ENCODE measurements around the gene HECTD4.
"Not testable (repeated sequence)": the region's sequence is repeated elsewhere in the genome, so short reads cannot be mapped to it uniquely, and the experiment has no call there.

HECTD4 gene

GRCh38 chr12:112167718-112168525 lies 214.3 kb downstream of the HECTD4 start:
- DNase-seq, result no peak
- intact Hi-C loops (cut with DNase I), result no loop called here

GRCh38 chr12:112167031-112167461 lies 215.2 kb downstream of the HECTD4 start:
- DNase-seq, result no peak
- intact Hi-C loops (cut with DNase I), result no loop called here

GRCh38 chr12:112166051-112167015 lies 215.9 kb downstream of the HECTD4 start:
- DNase-seq, result no peak
- intact Hi-C loops (cut with DNase I), result no loop called here

- intact Hi-C loops (cut with DNase I), result no loop called here
- peak in 1 of 10 donors; percentile 71 for DNase-seq
These were observed 216.6 kb downstream of the HECTD4 start for GRCh38 chr12:112165624-112166023.

GRCh38 chr12:112164011-112164660 lies 218.1 kb downstream of the HECTD4 start:
- intact Hi-C loops (cut with DNase I), result no loop called here
- peak in 1 of 10 donors; percentile 65 for DNase-seq

GRCh38 chr12:112163471-112163991 lies 218.7 kb downstream of the HECTD4 start:
- intact Hi-C loops (cut with DNase I), result no loop called here

GRCh38 chr12:112163056-112163455 lies 219.2 kb downstream of the HECTD4 start:
- intact Hi-C loops (cut with DNase I), result no loop called here
- peak in 1 of 10 donors; percentile 81 for DNase-seq

More at GRCh38 chr12:112163471-112163991, 218.7 kb downstream of the HECTD4 start:
- DNase-seq, result peak in 1 of 10 donors; percentile 77

- DNase-seq, result no peak
- intact Hi-C loops (cut with DNase I), result no loop called here
These were observed 219.9 kb downstream of the HECTD4 start for GRCh38 chr12:112162241-112162790.

- intact Hi-C loops (cut with DNase I), result no loop called here
- DNase-seq, result peak in 1 of 10 donors; percentile 61
These were observed 220.5 kb downstream of the HECTD4 start for GRCh38 chr12:112161711-112162110.

GRCh38 chr12:112160611-112161010 lies 221.6 kb downstream of the HECTD4 start:
- intact Hi-C loops (cut with DNase I), result no loop called here
- DNase-seq, result peak in 1 of 10 donors; percentile 26

GRCh38 chr12:112159146-112159541 lies 223.1 kb downstream of the HECTD4 start:
- intact Hi-C loops (cut with DNase I), result no loop called here
- DNase-seq, result peak in 1 of 10 donors; percentile 34

- intact Hi-C loops (cut with DNase I), result not testable (repeated sequence)
- DNase-seq, result peak in 1 of 10 donors; percentile 64
These were observed 223.6 kb downstream of the HECTD4 start for GRCh38 chr12:112158461-112159145.

GRCh38 chr12:112153893-112154219 lies 228.4 kb downstream of the HECTD4 start:
- DNase-seq, result no peak
- intact Hi-C loops (cut with DNase I), result no loop called here

- peak in 1 of 10 donors; percentile 47 for DNase-seq
- intact Hi-C loops (cut with DNase I), result no loop called here
These were observed 228.9 kb downstream of the HECTD4 start for GRCh38 chr12:112153181-112153892.

GRCh38 chr12:112151766-112152541 lies 230.3 kb downstream of the HECTD4 start:
- intact Hi-C loops (cut with DNase I), result no loop called here
- peak in 2 of 10 donors; percentile 18 to 37 for DNase-seq

- no peak for DNase-seq
These were observed 232.6 kb downstream of the HECTD4 start for GRCh38 chr12:112149596-112149995.

GRCh38 chr12:112148031-112148513 lies 234.2 kb downstream of the HECTD4 start:
- intact Hi-C loops (cut with DNase I), result no loop called here
- DNase-seq, result no peak

More at GRCh38 chr12:112149596-112149995, 232.6 kb downstream of the HECTD4 start:
- intact Hi-C loops (cut with DNase I), result no loop called here

- no peak for DNase-seq
These were observed 236.1 kb downstream of the HECTD4 start for GRCh38 chr12:112146123-112146522.

More at GRCh38 chr12:112146123-112146522, 236.1 kb downstream of the HECTD4 start:
- intact Hi-C loops (cut with DNase I), result no loop called here

Measured in posterior cingulate gyrus (tissue), 11 donors.